Skeletal muscle satellite cell (primary cell): ENCODE data around the gene LRP8.
"Not testable (repeated sequence)": the region's sequence is repeated elsewhere in the genome, so short reads cannot be mapped to it uniquely, and the experiment has no call there.

ENCODE experiments used
- H3K27me3 ChIP-seq: 2 replicates; pipeline ENCODE4 v1.7.0; 2013; ENCODE audit warnings: low read length; ENCODE audit not compliant: control insufficient read depth, insufficient read depth
- H3K36me3 ChIP-seq: 2 replicates; pipeline ENCODE4 v1.7.0; 2013; ENCODE audit warnings: mild to moderate bottlenecking, control low read depth, low read length; ENCODE audit not compliant: insufficient read depth
- H3K4me1 ChIP-seq: 2 replicates; pipeline ENCODE4 v1.7.0; 2013; ENCODE audit warnings: low read length; ENCODE audit not compliant: control insufficient read depth, insufficient read depth
- H3K4me2 ChIP-seq: 2 replicates; pipeline ENCODE4 v1.7.0; 2013; ENCODE audit warnings: mild to moderate bottlenecking, low read length
- H3K4me3 ChIP-seq: 2 replicates; pipeline ENCODE4 v1.7.0; 2013; ENCODE audit warnings: low read length
- H3K9ac ChIP-seq: 2 replicates; pipeline ENCODE4 v1.7.0; 2013; ENCODE audit warnings: mild to moderate bottlenecking, low read depth, low read length, moderate library complexity
- H3K9me3 ChIP-seq: replicated peaks from 2 replicates; pipeline ENCODE4 v1.7.0; 2013; ENCODE audit warnings: mild to moderate bottlenecking, control low read depth, low read length

LRP8 gene

GRCh38 chr1:53206083-53206685 is 121.7 kb downstream of the LRP8 start:
- not testable (repeated sequence) for H3K4me3 ChIP-seq, H3K9ac ChIP-seq, H3K27me3 ChIP-seq, H3K9me3 ChIP-seq, H3K4me1 ChIP-seq, H3K4me2 ChIP-seq
- peaks cover 69% of the 10 kb centered on the region for H3K36me3 ChIP-seq

- peaks cover 63% of the 10 kb centered on the region for H3K36me3 ChIP-seq
- H3K4me1 ChIP-seq, H3K4me3 ChIP-seq, H3K9me3 ChIP-seq, H3K27me3 ChIP-seq, H3K9ac ChIP-seq, H3K4me2 ChIP-seq: not testable (repeated sequence)
Observed at GRCh38 chr1:53205496-53205895, 122.4 kb downstream of the LRP8 start.

GRCh38 chr1:53203466-53203865 is 124.4 kb downstream of the LRP8 start:
- H3K9ac ChIP-seq = no peak overlapping the region
- H3K36me3 ChIP-seq = peaks cover 50% of the 10 kb centered on the region

GRCh38 chr1:53198241-53198651 is 129.6 kb downstream of the LRP8 start:
- Histone ChIP-seq H3K9ac (peak overlapping the region; percentile 99), H3K4me3 (peak overlapping the region; percentile 91), H3K9me3 (no peaks in the 10 kb centered on the region)

More at GRCh38 chr1:53203466-53203865, 124.4 kb downstream of the LRP8 start:
- Histone ChIP-seq H3K27me3 (no peaks in the 10 kb centered on the region), H3K4me1 (peaks cover under 1% of the 10 kb centered on the region), H3K4me3 (no peak overlapping the region), H3K9me3 (no peaks in the 10 kb centered on the region), H3K4me2 (no peak overlapping the region)

GRCh38 chr1:53197291-53198200 is 130.3 kb downstream of the LRP8 start:
- Histone ChIP-seq H3K9ac (peak overlapping the region; percentile 99), H3K4me3 (peak overlapping the region; percentile 91), H3K4me2 (peak overlapping the region; percentile 90), H3K36me3 (peaks cover 14% of the 10 kb centered on the region), H3K4me1 (peaks cover 25% of the 10 kb centered on the region), H3K9me3 (no peaks in the 10 kb centered on the region), H3K27me3 (no peaks in the 10 kb centered on the region)

More at GRCh38 chr1:53198241-53198651, 129.6 kb downstream of the LRP8 start:
- Histone ChIP-seq H3K4me2 (peak overlapping the region; percentile 90), H3K4me1 (peaks cover 25% of the 10 kb centered on the region), H3K27me3 (no peaks in the 10 kb centered on the region), H3K36me3 (peaks cover 21% of the 10 kb centered on the region)

- H3K4me1 ChIP-seq = peaks cover 25% of the 10 kb centered on the region
- peaks cover 6% of the 10 kb centered on the region for H3K36me3 ChIP-seq
- H3K4me3 ChIP-seq = peak within 1 kb of the TSS; percentile 91
- H3K4me2 ChIP-seq = peak within 1 kb of the TSS; percentile 90
- H3K9me3 ChIP-seq = no peaks in the 10 kb centered on the region
- peak within 1 kb of the TSS; percentile 99 for H3K9ac ChIP-seq
- no peaks in the 10 kb centered on the region for H3K27me3 ChIP-seq
Observed at GRCh38 chr1:53196485-53197290, 131.2 kb downstream of the LRP8 start, which contains the start of gene CPT2. Gene CPT2, plus strand, starts transcription at chr1:53196824. Its CDS starts 120 bp downstream, at chr1:53196944.

- Histone ChIP-seq H3K4me2 (peak overlapping the region; percentile 90), H3K27me3 (no peaks in the 10 kb centered on the region), H3K4me3 (peak overlapping the region; percentile 91), H3K4me1 (peaks cover 25% of the 10 kb centered on the region), H3K36me3 (no peaks in the 10 kb centered on the region), H3K9me3 (no peaks in the 10 kb centered on the region), H3K9ac (peak overlapping the region; percentile 99)
Observed at GRCh38 chr1:53196017-53196484, 131.8 kb downstream of the LRP8 start.

GRCh38 chr1:53195246-53196016 is 132.4 kb downstream of the LRP8 start:
- Histone ChIP-seq H3K9me3 (no peaks in the 10 kb centered on the region), H3K36me3 (no peaks in the 10 kb centered on the region), H3K27me3 (no peaks in the 10 kb centered on the region), H3K9ac (no peak overlapping the region), H3K4me3 (no peak overlapping the region), H3K4me2 (peak overlapping the region; percentile 90), H3K4me1 (peaks cover 25% of the 10 kb centered on the region)
